NCI-H2196 (cell line): ENCODE results near the gene CCDC102A.
"Not testable (repeated sequence)": the region's sequence is repeated elsewhere in the genome, so short reads cannot be mapped to it uniquely, and the experiment has no call there.

Experiments used
- DNase-seq: peaks from one replicate; lab custom pipeline; 2025; ENCODE audit not compliant: unreplicated experiment; lab: John Stamatoyannopoulos, UW

The CCDC102A gene

DNA sequence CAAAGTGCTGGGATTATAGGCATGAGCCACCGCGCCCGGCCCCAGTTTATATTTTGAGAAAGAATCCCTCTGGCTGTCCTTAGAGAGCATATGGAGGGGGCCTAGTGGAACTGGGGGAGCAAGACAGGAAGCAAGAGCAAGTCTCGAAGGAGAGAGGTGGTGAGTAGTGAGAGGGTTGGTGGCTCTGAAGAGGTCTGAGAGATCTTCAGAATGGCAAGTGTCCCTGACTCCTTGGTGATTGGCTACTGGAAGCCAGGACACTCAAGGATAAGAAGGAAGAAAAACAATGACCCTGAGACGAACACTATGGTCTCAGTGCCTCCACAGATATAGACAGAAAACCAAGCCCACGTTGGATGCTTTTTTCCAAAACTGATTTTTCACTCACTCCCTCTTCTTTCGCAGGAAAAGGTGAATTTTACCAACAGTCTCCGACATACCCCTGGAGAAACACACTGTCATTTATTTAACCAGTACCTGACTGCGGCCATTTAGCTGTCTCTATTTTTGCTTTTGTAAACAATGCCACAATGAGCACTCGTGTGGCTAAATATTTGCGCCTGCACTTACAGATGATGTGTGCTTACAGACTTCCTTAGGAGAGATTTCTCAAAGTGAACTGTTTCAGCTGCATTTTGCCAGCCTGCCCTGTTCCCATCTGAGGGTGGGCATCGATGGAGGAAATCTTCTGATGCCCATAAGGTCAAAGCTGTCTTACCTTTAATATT lies 34.2 kb downstream of the CCDC102A start:
- no peak for DNase-seq

- DNase-seq = no peak
These were observed 34.9 kb downstream of the CCDC102A start for GRCh38 chr16:57501492-57501891.

- no peak for DNase-seq
These were observed 35.7 kb downstream of the CCDC102A start for GRCh38 chr16:57500578-57501111.

DNA sequence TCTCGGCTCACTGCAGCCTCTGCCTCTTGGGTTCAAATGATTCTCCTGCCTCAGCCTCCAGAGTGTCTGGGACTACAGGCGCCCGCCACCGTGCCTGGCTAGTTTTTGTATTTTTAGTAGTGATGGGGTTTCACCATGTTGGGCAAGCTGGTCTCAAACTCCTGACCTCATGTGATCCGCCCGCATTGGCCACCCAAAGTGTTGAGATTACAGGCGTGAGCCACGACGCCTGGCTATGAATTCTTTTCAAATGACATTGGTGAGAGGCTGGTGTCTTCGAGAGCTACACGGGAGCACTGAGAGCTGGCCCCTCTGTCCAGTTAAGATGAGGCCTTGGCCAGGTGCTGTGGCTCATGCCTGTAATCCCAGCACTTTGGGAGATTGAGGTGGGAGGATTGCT lies 36.4 kb downstream of the CCDC102A start:
- DNase-seq = not testable (repeated sequence)

- DNase-seq = no peak
These were observed 38.3 kb downstream of the CCDC102A start for GRCh38 chr16:57498031-57498430.

DNA sequence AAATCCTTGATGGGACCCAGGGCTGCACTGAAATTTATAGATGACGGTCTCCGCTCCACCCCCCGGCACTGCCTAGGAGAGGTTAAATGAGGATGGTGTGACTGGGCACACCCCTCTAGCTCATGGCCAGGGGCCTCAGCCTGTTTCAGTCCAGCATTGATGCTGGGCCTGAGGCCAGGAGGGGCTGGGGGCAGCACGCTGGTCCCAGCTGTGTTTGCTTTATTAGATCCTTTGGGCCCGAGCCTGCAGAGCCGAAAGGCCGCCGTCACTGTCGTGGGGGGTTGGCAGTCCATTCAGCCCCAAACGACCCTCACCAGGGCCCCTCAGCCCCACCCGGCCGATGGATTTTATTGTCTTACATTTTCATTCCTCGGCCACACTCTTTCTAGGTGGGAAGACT lies 39.2 kb downstream of the CCDC102A start:
- no peak for DNase-seq

- DNase-seq = no peak
These were observed 42.6 kb downstream of the CCDC102A start for GRCh38 chr16:57493767-57494166.

GRCh38 chr16:57489229-57489628 lies 47.1 kb downstream of the CCDC102A start:
- DNase-seq = no peak

- DNase-seq = no peak
These were observed 49.2 kb downstream of the CCDC102A start for GRCh38 chr16:57486858-57487834.

GRCh38 chr16:57485916-57486857 lies 50.2 kb downstream of the CCDC102A start, which contains the start of gene DOK4:
TSS of gene DOK4 (minus strand) at chr16:57486493. CDS start at chr16:57479507, 6,986 bp downstream.
- DNase-seq = peak; percentile 50

GRCh38 chr16:57485091-57485915 lies 51.1 kb downstream of the CCDC102A start:
- no peak for DNase-seq

DNA sequence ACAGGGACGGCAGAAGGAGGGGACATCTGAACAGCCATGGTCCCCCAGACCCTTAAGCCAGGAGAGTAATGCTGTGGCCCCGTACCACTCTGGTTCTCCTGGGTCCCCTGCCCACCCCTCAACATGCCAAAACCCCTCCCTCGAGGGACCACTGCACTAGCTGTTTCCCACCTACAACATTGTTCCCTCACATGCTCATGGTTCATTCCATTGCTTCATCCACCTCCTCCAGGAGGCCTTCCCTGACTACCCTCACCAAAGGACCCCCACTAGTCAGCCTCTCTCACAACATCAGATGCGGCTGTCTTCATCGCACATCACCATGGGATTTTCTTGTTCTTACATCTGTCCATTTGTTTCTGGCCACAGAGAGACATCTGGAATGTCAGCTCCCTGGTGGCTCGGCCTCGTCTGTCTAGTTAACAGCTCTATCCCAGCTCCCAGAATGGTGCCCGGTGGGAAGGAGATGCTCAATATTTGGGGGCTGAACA lies 51.8 kb downstream of the CCDC102A start:
- DNase-seq = no peak

DNA sequence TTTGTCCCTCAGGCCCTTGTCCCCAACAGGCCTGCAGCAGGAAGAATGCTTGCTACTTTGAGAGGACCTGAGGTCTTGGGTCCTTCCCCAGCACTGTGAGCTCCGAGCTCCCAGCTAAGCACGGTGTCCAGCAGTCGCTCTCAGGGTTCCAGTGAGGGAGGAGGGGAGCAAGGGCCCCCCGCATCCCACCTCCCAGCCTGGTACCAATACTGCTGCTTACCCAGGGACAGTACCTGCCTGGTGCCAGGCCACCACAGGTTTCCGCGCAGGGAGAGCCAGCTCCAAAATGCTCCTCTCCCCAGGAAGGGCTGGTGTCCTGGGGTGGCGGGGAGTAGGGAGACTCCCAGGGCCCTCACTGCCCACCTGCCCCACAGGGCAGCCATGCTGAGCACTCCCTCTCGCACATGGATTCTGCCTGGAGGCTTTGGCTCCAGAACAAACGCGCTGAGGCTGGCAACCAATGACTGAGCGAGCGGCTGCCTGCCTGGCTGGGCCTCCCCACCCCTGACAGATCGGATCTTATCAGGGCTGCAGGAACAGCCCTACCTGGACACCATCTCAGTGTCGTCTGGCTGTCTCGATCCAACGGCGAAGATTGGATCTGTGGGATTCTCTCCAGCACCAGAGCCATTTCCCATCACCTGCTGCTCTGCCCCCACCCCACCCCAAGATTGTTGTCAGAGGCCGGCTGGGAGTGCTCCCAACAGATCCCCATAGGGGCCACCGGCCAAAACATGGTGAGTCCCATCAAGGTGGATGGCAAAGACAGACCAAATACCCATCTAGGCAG lies 52.5 kb downstream of the CCDC102A start:
- DNase-seq = no peak

GRCh38 chr16:57482845-57483545 lies 53.4 kb downstream of the CCDC102A start:
- no peak for DNase-seq

GRCh38 chr16:57481421-57481820 lies 55.0 kb downstream of the CCDC102A start:
- DNase-seq = no peak

DNA sequence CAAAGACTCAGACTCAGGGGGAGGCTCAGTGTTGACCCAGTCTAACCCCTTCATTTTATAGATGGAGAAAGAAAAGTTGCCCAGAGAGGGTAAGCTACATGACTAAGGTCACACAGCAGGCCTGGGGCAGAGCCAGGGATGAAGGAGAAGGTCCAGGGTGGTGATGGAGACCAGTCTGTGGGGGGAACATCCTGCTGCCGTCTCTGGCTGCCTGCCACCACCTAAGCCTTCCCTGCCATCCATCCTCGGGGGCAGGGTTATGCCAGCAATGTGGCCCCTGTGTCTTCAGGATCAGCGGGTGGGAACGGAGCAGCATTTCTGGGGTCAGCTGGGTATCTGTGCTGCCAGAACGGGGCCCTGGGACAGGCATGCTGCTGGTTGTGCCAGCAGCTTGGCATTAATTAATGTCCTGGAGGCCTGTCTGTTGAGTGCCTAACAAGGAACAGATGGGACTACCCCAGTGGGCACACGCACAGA lies 55.6 kb downstream of the CCDC102A start:
- DNase-seq = no peak

- no peak for DNase-seq
These were observed 56.2 kb downstream of the CCDC102A start for GRCh38 chr16:57479976-57480753.
